Endothelial cell (in vitro differentiated cells): ENCODE data around the gene CACNA1C. TPM values are rescaled to one million over a fixed set of nuclear protein-coding genes. Genes with fewer than 3 reads are reported as not detected.

Experiments
- DNase-seq: peaks from one replicate; pipeline ENCODE4 v3.0.0; 2021; ENCODE audit warnings: low spot score
- H3K27ac Mint-ChIP-seq: one replicate; pipeline ENCODE4 v1.8.0; 2021; ENCODE audit warnings: mixed read lengths, inconsistent platforms; ENCODE audit not compliant: unreplicated experiment
- H3K27me3 Mint-ChIP-seq: one replicate; pipeline ENCODE4 v1.8.0; 2021; ENCODE audit warnings: mild to moderate bottlenecking, moderate library complexity, mixed read lengths, inconsistent platforms; ENCODE audit not compliant: unreplicated experiment
- H3K36me3 Mint-ChIP-seq: one replicate; pipeline ENCODE4 v1.8.0; 2021; ENCODE audit warnings: mild to moderate bottlenecking, low read depth, mixed read lengths, inconsistent platforms; ENCODE audit not compliant: unreplicated experiment
- H3K4me1 Mint-ChIP-seq: one replicate; pipeline ENCODE4 v1.8.0; 2021; ENCODE audit warnings: mild to moderate bottlenecking, mixed read lengths, inconsistent platforms; ENCODE audit not compliant: unreplicated experiment
- H3K4me3 Mint-ChIP-seq: one replicate; pipeline ENCODE4 v1.8.0; 2021; ENCODE audit warnings: mild to moderate bottlenecking, mixed read lengths, inconsistent platforms; ENCODE audit not compliant: unreplicated experiment
- H3K9me3 Mint-ChIP-seq: one replicate; pipeline ENCODE4 v1.8.0; 2021; ENCODE audit warnings: mixed read lengths, inconsistent platforms; ENCODE audit not compliant: unreplicated experiment
- CTCF ChIP-seq: fragments of 200-600 bp; sonication (generic); IDR thresholded peaks from one replicate; pipeline ENCODE4 v1.5.0; 2021; ENCODE audit warnings: antibody characterized with exemption; ENCODE audit not compliant: unreplicated experiment
- total RNA-seq: library from RNA; stranded (reverse); fragmentation: NEBNext Ultra II Directional; extraction: Animal tissue kit (Norgen Biotek cat#: 25700); gene quantifications from one replicate; pipeline ENCODE4 v1.2.1, GENCODE V29; 2021; ENCODE audit not compliant: unreplicated experiment

CACNA1C gene
- total RNA-seq, 1 donor from 2014 or later, result 11.1 TPM

- Mint-ChIP-seq H3K36me3 (peaks cover 8% of the 10 kb centered on the region), H3K4me1 (no peaks in the 10 kb centered on the region), H3K9me3 (no peaks in the 10 kb centered on the region), H3K27me3 (peaks cover 9% of the 10 kb centered on the region), H3K27ac (no peak overlapping the region), H3K4me3 (no peak overlapping the region)
- no peak for DNase-seq
- no peak for TF ChIP-seq CTCF
Measured at GRCh38 chr12:2432856-2433255, 380.1 kb downstream of the CACNA1C start.

- H3K27me3 Mint-ChIP-seq, result peaks cover 8% of the 10 kb centered on the region
- no peak overlapping the region for H3K27ac Mint-ChIP-seq
- H3K36me3 Mint-ChIP-seq, result peaks cover 4% of the 10 kb centered on the region
- TF ChIP-seq CTCF, result no peak
- H3K4me3 Mint-ChIP-seq, result no peak overlapping the region
- no peaks in the 10 kb centered on the region for H3K9me3 Mint-ChIP-seq
- DNase-seq, result no peak
- no peaks in the 10 kb centered on the region for H3K4me1 Mint-ChIP-seq
Measured at GRCh38 chr12:2435511-2435910, 382.7 kb downstream of the CACNA1C start.

GRCh38 chr12:2439332-2440100, 386.7 kb downstream of the CACNA1C start:
- DNase-seq, result no peak
- H3K4me1 Mint-ChIP-seq, result no peaks in the 10 kb centered on the region

GRCh38 chr12:2443776-2444175, 391.0 kb downstream of the CACNA1C start:
- Mint-ChIP-seq H3K4me3 (no peak overlapping the region), H3K36me3 (no peaks in the 10 kb centered on the region)

More at GRCh38 chr12:2439332-2440100, 386.7 kb downstream of the CACNA1C start:
- no peak for TF ChIP-seq CTCF
- H3K27me3 Mint-ChIP-seq, result peaks cover 5% of the 10 kb centered on the region
- H3K4me3 Mint-ChIP-seq, result no peak overlapping the region
- H3K9me3 Mint-ChIP-seq, result no peaks in the 10 kb centered on the region
- H3K27ac Mint-ChIP-seq, result no peak overlapping the region
- no peaks in the 10 kb centered on the region for H3K36me3 Mint-ChIP-seq

More at GRCh38 chr12:2443776-2444175, 391.0 kb downstream of the CACNA1C start:
- H3K27me3 Mint-ChIP-seq, result peaks cover 2% of the 10 kb centered on the region
- H3K4me1 Mint-ChIP-seq, result no peaks in the 10 kb centered on the region
- no peaks in the 10 kb centered on the region for H3K9me3 Mint-ChIP-seq
- DNase-seq, result no peak
- H3K27ac Mint-ChIP-seq, result no peak overlapping the region
- TF ChIP-seq CTCF, result no peak
